Inferior parietal cortex (tissue), 1 donor: ENCODE results near the gene HLX.

Experiments used
- DNase-seq: peaks from one replicate; pipeline ENCODE4 v3.0.0-alpha.2; 2016; ENCODE audit errors: extremely low spot score

HLX gene

DNA sequence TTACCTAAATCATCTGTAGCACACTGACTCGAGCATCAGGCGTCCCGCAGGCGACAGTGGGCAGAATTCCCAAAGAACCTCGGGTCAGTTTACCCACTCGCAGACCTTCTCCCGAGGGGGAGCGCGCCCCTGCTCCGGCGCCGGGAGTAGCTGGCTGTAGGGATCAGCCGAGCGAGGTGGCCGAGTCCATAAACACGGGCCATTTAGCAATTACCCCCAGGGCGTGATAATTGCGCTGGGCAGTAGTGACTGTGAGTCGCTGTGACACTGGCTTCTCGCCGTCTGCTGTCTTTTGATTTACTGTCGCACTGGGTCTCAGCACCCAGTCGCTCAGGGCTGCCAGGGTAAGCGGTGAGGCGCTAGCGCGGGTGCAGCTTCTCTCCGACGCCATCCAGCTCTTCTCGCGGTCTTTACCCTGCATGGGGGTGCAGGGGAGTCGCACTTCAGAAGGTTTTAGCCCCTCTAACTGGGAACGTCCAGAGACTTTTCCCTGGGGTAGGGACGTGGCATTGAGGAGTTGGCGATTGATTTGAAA, 16.2 kb downstream of the HLX start:
- DNase-seq = no peak

DNA sequence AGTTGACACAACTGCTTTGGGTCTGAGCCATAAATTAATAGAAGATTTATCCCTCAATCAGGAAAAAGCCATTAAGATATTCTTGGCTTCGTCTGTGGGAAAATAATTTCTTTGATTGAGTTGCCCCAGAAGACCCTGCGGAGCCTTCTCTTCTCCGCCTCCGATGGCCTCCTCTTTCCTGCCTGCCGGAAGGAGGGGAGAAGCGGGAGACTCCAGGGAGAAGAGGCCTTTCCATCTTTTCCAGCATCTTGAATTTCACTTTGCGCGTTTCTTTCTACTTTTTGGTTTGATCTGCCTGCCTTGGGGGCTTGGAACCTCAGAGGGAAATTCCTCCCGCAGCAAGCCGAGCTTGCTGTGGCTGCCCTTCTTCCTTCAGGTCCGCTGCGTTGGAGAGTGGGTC, 16.8 kb downstream of the HLX start:
- no peak for DNase-seq

DNA sequence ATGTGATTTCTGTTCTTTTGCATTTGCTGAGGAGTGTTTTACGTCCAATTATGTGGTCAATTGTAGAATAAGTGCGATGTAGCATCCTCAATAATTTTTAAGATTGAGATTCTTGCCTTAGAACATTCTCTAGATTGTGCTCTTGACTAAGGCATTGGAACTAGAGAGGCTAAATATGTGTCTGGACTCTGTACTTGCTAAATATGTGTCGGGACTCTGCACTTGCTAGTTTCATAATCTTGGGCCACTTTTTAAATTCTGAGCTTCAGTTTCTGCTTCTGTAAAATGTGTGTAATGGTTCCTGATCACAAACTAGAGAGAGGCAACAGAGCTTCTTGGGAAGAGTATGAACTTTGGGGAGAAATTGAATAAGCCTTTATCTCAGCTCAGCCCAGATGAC, 21.6 kb downstream of the HLX start:
- DNase-seq = no peak

DNA sequence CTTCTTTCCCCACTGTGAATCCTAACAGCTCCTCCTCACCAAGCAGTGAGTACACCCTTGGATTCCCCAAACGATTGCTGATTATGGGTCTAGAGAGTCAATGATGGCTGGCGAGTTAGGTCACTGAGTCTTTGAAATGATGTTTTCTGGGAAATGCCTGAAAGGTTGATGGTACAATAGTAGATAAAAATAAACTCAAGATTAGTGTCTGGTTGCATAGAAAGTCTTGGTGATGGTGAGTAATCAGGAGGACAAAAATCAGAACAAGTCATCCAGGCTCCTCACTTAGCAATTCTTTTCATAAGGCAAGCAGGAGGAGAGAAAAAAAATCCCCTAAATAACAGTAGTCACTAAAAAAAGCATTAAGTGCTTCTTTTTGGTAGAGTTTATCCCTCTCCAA, 22.6 kb downstream of the HLX start:
- no peak for DNase-seq

DNA sequence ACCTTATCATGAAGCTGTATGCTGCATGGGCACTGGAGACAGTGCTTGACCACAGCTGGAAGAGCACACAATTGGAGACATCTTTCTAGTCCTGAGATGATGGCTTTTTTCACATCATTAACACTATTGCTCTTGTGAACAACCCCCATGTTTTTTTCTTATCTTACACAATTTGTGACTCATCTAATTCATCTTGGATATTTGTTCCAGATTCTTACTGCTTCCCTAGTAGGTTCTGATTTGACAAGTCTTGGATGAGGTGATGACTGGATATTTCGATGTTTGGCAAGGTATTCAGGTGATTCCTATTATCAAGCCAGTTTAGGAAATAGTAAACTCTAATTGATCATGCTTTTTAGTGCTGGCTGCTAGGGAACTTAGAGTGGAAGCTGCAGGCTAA, 23.7 kb downstream of the HLX start:
- DNase-seq = no peak

DNA sequence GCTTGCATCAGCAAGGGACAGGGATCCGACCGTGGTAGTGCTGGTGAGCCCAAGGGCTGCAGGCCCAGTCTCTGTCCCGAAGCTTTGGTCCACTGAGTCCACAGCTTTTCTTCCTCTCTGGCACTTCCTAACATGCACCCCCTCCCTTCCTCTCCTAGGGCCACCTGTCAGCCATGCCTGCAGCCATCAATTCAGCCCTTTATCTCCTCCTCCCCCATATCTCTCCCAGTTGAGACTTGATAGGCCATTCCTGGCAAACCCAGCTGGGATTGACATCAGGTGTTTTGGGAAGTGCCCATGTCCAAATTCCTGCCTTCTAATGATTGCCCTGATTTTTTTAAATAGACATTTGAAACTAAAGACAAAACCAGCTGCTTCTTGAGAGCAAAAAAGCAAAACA, 25.6 kb downstream of the HLX start:
- DNase-seq = no peak

DNA sequence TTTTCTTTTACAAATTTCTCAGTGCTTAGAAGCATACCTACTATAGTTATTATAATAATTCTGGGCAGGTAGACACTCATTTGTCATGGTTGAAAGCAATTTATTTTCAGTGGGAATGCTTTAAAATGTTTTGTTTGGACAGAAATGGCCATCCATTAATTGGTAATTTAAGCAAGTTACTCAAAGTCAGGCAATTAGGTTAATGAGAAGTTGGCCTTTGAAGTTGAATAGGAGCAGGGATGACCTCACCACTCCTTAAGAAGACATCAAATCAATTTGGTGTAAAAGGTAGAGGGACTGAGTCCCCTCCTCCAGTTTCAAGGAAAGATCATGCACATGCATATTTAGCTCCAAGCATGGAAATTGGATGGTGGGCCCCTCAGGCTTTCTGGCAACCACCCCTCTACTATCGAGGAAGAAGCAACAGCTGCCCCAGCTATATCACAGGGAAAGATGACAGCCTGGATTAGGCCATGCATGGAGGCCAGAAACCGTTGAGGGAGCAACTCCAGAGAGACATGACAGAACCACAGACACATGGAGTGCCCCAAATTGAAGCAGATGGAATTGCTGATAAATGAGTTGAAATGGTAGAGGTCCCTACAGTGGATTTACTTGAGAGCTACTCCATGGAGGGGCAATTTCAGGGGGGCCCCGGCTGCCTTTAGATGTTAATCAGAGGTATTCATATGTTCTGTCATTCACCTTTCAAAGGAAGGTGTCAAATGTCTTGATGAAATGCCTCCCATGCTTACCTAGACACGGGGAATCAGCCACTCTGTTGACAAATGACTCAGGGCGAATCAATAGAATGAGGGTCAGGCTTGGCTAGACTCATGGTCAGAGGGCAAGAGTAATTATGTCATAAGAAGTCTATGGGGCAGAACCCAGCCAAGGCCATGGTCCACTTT, 26.7 kb downstream of the HLX start:
- no peak for DNase-seq

DNA sequence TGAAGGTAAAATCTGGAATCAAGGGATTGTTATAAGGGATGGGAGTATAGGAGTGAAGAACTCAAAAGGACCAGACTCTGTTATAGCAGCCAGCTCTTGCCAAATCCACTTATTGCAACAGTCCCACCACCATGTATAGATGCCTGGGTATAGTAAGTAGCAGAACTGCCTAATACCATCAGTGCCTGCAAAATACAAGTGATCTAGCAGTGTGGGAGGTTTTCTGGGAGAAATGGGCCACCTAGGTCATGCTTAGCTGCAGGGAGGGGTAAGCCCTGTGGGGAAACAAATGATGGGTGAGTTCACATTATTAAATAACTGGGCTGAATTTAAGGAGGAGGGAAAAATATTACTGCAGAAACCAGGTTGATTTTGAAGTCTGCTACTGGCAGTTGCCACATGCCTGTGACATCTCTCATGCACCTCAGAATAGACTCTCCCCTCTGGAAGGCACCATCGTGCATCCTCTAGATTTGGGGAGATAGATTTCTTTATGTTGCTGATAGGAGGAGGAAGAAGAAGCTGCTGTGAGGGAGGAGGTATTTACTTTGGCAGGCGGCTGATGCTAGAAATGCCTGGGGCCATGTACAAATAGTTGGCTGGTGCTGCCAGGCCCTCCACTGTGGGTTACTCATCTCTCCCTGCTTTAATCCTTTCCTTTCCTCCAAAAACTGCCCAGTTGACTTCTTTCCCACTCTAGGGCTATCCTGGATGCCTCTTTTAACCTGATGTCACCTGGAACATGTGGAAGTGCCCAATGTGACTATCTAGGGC, 27.5 kb downstream of the HLX start:
- no peak for DNase-seq

DNA sequence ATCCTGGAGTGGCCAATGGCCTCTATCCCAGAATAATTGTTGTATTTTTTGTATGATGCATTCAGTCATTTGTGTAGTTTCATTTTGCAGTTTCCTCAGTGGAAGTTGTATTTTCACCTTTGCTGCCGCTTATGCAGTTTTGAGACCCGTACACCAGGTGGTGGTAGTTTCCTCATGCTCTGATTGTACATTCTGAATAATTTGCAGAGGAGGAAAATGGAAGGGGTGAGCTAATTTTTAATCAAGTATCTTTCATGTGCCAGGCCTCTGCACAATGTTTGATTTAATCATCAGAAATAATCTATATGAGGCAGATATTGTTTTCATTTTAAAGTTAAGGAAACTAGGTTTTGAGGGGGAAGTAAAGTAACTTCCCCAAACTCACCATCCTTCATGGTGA, 29.5 kb downstream of the HLX start:
- DNase-seq = no peak

DNA sequence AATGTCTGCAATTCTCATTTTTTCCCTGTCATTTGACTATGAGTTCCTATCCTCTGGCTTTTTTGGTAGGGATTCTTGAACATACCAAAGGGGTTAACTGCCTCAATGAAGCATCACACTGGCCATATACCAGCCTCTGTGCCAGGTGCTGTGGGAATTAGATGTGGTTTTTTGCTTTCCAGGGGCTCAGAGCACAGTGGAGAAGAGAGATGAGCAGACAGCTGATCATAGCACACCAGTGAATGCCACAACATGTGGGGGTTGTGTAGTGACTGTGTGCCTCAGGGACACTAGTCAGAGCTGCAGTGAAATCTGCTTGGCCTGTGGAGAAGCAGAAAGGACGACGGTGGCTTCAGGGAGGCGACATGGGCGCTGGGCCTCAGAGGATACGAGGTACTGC, 30.8 kb downstream of the HLX start:
- no peak for DNase-seq

DNA sequence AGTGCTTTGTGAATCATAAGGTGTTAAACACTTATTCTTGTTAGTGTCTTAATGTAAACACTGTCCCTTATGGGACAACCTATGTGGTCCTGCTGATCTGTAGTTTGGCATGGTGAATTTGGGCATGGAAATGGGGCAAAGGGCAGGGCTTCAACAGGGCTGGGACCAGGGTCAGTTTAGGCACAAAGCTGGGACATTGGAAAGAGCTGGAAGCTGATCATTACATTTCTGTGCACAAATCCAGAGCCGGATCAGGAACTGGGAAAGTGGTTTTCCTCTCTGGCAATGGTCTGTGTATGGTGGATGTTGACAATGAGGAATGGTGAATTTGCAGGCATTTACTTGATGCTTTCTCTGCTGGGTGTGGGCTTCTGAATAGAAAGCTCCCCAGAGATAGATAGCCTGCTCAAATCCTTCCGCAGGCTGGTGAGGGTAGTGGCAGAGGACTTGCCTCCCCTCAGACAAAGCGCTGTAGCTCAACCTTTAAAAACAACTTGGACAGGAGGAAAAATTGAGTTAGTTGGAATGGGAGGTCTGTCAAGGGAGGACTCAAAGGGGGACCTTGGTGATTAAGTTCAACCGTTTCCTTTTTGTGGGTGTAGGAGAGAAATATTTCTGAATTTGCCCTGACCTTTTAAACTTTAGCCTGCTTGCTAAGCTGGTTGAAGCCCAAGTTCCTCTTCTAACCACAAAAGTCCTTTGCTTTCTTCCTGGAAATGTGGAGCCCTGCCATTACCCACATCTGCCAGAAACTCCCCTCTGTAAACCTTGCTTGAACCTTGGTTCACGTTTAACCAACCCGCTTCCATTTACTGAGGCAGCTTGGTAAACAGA, 35.3 kb downstream of the HLX start:
- DNase-seq = no peak

DNA sequence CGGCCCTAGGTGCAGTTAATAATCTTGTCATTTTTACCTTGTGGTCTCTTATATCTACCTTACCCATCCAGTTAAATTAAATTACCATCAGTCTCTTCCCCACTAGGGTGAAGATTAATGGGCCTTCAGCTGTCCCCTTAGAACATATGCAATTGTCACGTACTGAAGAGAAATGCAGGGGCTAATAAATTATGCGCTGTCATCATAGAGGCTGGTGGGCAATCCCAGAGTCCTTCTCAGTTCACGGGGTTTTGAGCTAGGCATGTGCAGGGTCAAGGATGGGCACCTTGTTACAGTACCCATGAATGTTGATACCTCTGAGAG, 35.8 kb downstream of the HLX start:
- no peak for DNase-seq

DNA sequence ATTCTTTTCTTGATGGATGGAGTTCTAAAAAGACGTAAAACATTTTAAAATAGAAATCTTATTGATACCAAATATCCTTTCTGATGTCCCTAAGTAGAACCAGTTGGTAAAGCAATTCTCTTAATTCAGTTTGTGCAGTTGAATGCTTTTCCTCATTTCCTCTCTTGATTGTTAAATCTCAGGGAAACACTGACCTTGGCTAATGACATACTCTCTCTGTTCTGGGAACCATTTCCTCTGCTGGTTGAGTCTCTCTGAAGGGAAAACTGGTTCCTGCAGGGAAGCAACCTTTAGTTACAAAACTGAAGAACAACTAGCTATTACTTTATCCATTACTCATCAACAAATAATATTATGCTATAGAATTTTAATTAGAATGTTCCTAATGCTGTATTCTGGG, 36.7 kb downstream of the HLX start:
- no peak for DNase-seq

DNA sequence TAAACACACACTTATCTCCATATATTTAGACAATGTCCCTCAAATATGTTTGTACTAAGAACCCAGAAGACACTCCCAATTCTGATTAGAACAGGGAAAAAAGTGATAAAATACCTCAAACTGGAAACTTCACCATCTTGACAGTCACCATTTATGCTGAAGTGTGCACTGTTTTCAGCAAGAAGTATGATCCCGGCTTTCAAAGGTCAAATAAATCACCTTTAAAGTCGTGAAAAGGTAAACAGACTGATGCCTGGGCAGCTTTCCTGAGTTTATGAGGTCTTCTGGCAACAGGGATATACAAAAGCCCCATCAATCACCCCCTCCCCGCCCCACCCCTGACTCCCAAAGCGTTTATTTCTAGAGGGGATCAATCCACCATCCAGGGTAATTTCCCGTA, 37.9 kb downstream of the HLX start:
- no peak for DNase-seq

DNA sequence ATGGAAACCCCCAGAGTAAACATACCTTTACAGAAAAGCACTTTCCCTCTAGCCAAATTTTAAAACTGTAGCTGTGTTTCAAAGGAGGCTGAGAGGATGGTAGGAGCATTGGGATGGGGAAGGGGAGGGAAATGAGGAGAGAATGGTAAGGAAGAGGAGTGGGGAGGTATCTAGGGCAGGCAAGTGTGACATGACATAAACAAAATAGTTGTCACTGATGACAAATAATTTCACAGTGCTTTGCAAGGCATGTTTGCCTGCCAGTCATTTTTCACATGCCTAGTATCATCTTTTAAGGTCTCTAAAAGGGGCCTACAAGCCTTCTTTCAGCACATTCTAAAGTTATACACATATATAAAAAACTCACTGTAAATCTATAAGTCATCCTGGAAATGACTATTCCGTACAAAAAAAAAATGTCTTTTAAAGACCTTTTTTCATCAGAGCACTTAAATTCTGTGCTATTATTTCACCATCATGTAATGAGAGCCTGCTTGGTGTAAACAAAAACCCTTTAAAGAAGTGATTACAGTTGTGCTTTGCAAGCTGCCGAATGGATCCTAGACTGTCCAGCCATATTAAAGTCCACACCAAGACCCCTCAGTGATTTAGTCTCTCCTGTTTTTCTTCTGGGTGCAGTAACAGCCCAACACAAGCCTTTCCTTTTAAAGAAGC, 38.4 kb downstream of the HLX start:
- no peak for DNase-seq

DNA sequence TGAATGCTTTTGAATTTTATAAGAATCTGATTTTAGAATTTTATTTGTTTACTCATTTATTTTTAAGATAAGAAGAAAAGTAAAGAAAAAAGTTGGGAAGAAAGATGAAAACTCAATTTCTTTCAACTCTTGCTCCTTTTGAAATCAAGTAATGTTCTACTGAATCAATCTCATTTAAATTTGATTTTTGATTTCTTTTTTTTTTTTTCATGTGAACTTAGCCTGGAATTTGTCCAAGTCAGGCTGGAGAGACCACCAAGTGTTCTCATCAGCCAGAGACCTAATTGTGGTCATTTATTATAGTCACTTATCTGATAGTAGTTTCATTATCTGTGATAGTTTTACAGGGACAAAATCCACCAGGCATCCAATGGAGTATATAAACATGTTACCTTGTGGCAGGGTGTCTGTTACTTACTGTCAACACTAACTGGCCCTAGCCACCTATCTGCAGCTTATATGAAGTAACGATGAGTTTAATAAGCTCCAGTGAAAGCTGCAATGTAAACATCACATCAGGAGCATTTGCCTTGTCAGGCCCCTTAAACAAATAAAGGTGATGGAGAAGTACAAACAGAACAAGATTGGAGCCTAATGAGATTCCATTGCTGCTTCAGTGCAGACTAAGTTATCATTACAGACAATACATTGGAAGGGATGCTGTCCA, 39.2 kb downstream of the HLX start:
- no peak for DNase-seq

DNA sequence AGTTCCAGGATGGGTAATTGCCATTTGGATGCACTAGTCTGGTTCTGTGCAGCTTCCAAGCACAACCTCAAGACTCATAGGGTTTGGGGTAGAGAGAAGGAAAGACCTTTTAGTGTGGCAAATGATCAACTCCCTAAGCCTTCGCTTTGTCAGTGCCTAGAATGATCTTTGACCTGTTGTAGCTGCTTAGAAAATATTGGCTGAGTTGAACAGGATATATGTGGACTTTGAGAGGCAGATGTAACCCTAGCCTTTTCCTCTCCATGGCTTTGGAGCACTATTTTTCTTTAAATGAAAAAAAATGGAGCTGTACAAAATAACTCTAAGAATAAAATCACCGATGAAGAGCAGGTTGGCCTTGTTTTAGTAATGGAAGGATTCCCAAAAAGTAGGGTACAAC, 41.7 kb downstream of the HLX start:
- DNase-seq = no peak

DNA sequence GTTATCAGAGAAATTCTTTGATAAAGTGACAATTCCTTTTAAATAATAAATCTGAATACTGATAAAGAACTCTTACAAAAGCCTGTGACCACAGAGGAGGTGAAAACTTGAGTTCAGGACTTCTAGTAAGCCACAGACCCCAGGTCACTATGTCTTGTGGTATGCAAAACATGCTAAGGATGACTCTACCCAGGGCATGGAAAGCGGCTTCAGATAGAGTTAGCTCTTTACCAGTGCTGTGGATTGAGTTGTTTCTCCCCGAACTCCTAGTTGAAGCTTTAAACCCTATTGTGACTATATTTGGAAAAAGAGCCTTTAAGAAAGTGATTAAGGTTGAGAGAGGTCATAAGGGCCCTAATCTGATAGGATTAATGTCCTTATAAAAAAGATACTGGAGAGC, 42.3 kb downstream of the HLX start:
- no peak for DNase-seq

DNA sequence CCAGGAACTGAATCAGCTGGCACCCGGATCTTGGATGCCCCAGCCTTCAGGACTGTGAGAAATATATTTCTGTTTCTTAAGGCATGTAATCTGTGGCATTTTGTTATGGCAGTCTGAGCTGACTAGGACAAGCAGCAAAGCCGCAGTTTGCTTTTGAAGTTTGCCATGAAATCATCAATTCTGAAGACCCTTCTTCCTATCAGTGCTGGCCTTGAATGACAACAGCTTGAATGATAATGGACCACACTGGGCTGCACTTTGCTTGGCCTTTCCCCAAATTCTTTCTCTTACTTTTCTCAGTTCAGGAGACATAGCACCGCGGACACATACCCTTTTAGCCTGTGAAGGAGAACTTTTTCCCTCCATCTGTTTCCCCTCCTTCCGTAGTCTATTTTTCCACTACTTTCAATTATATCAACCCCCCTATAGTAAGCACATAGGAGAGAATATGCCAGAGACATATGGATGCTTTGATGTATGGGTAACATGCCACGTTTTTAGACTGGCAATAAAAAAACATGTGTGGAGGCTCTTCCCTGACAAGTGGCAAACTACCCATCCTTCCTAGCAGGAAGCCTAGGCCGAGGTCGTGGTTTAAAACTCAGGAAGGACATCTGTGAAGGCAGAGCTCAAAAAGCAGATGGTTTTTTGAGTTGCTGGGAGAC, 42.9 kb downstream of the HLX start:
- no peak for DNase-seq

DNA sequence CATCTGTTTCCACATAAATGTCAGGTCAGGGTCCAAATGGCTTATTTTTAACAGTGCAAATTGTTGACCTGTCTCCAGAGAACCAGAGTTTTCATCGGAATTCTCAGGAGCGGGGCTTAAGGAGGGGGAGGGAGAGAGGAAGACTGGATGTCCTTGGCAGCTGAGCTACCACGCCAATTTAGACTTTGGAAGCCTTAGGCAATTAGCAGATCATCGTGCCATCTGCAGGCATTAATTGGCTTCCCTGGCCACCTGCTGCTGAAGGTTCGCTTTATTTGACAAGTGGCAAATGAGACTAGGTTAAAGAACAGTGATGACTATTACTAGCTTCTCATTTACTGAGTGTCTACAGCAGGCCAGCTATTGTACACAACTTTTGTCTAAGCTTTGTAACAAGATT, 43.7 kb downstream of the HLX start:
- no peak for DNase-seq
